ENCODE measurements around the gene MVK. TPM values are rescaled to one million over a fixed set of nuclear protein-coding genes. Genes with fewer than 3 reads are reported as not detected.

Gene MVK
- total and polyA plus RNA-seq, 2 donors, result 7.2 to 10.4 TPM

- no peak for DNase-seq (ENCODE audit: low read depth in 6 of 9, low spot score in 9 of 9)
- Histone ChIP-seq H3K36me3 (ENCODE audit: control insufficient read depth in 2 of 2, insufficient read depth in 2 of 2, low read length in 1 of 2) (peaks cover 1 to 15% of the 10 kb centered on the region in 2 donors), H3K27me3 (ENCODE audit: control insufficient read depth in 2 of 2, insufficient read depth in 1 of 2, low read length in 1 of 2) (no peaks in the 10 kb centered on the region), H3K27ac (ENCODE audit: low read depth in 1 of 2, low read length in 1 of 2) (no peak overlapping the region), H3K4me3 (ENCODE audit: low read length in 2 of 2) (no peak overlapping the region), H3K4me1 (ENCODE audit: control insufficient read depth in 2 of 2, insufficient read depth in 2 of 2, low read length in 2 of 2) (no peaks in the 10 kb centered on the region), H3K9me3 (ENCODE audit: control insufficient read depth in 2 of 2, insufficient read depth in 1 of 2, low read length in 1 of 2) (peaks cover 0 to 4% of the 10 kb centered on the region in 2 donors)
- WGBS, result 97% methylated on average over 10 of the region's 10 CpGs
Measured at GRCh38 chr12:109559601-109560000, 14.0 kb upstream of the MVK start.

GRCh38 chr12:109560867-109561710 lies 12.5 kb upstream of the MVK start:
- peaks cover 7 to 18% of the 10 kb centered on the region in 2 donors for H3K36me3 ChIP-seq (ENCODE audit: control insufficient read depth in 2 of 2, insufficient read depth in 2 of 2, low read length in 1 of 2)
- 90% methylated on average over 30 of the region's 30 CpGs for WGBS
- no peak for DNase-seq (ENCODE audit: low read depth in 6 of 9, low spot score in 9 of 9)

GRCh38 chr12:109561711-109562030 lies 11.9 kb upstream of the MVK start:
- Histone ChIP-seq H3K4me3 (ENCODE audit: low read length in 2 of 2) (no peak overlapping the region), H3K9me3 (ENCODE audit: control insufficient read depth in 2 of 2, insufficient read depth in 1 of 2, low read length in 1 of 2) (peaks cover 0 to 4% of the 10 kb centered on the region in 2 donors), H3K27ac (ENCODE audit: low read depth in 1 of 2, low read length in 1 of 2) (no peak overlapping the region), H3K27me3 (ENCODE audit: control insufficient read depth in 2 of 2, insufficient read depth in 1 of 2, low read length in 1 of 2) (no peaks in the 10 kb centered on the region), H3K4me1 (ENCODE audit: control insufficient read depth in 2 of 2, insufficient read depth in 2 of 2, low read length in 2 of 2) (no peaks in the 10 kb centered on the region), H3K36me3 (ENCODE audit: control insufficient read depth in 2 of 2, insufficient read depth in 2 of 2, low read length in 1 of 2) (peaks cover 7 to 18% of the 10 kb centered on the region in 2 donors)
- DNase-seq (ENCODE audit: low read depth in 6 of 9, low spot score in 9 of 9), result no peak
- 98% methylated on average over 10 of the region's 10 CpGs for whole genome bisulfite sequencing

More at GRCh38 chr12:109560867-109561710, 12.5 kb upstream of the MVK start:
- no peak overlapping the region for H3K27ac ChIP-seq (ENCODE audit: low read depth in 1 of 2, low read length in 1 of 2)
- H3K4me3 ChIP-seq (ENCODE audit: low read length in 2 of 2), result no peak overlapping the region
- H3K9me3 ChIP-seq (ENCODE audit: control insufficient read depth in 2 of 2, insufficient read depth in 1 of 2, low read length in 1 of 2), result peaks cover 0 to 4% of the 10 kb centered on the region in 2 donors
- no peaks in the 10 kb centered on the region for H3K4me1 ChIP-seq (ENCODE audit: control insufficient read depth in 2 of 2, insufficient read depth in 2 of 2, low read length in 2 of 2)
- H3K27me3 ChIP-seq (ENCODE audit: control insufficient read depth in 2 of 2, insufficient read depth in 1 of 2, low read length in 1 of 2), result no peaks in the 10 kb centered on the region

GRCh38 chr12:109562871-109563270 lies 10.7 kb upstream of the MVK start:
- no peak overlapping the region for H3K27ac ChIP-seq (ENCODE audit: low read depth in 1 of 2, low read length in 1 of 2)
- peaks cover 0 to 4% of the 10 kb centered on the region in 2 donors for H3K9me3 ChIP-seq (ENCODE audit: control insufficient read depth in 2 of 2, insufficient read depth in 1 of 2, low read length in 1 of 2)
- no peaks in the 10 kb centered on the region for H3K4me1 ChIP-seq (ENCODE audit: control insufficient read depth in 2 of 2, insufficient read depth in 2 of 2, low read length in 2 of 2)
- DNase-seq (ENCODE audit: low read depth in 6 of 9, low spot score in 9 of 9), result no peak
- no peaks in the 10 kb centered on the region for H3K27me3 ChIP-seq (ENCODE audit: control insufficient read depth in 2 of 2, insufficient read depth in 1 of 2, low read length in 1 of 2)
- WGBS, result 97% methylated on average over 4 of the region's 4 CpGs
- H3K4me3 ChIP-seq (ENCODE audit: low read length in 2 of 2), result no peak overlapping the region
- H3K36me3 ChIP-seq (ENCODE audit: control insufficient read depth in 2 of 2, insufficient read depth in 2 of 2, low read length in 1 of 2), result peaks cover 10 to 18% of the 10 kb centered on the region in 2 donors

GRCh38 chr12:109563291-109564284 lies 10.0 kb upstream of the MVK start:
- Histone ChIP-seq H3K27me3 (ENCODE audit: control insufficient read depth in 2 of 2, insufficient read depth in 1 of 2, low read length in 1 of 2) (no peaks in the 10 kb centered on the region), H3K4me3 (ENCODE audit: low read length in 2 of 2) (no peak overlapping the region), H3K27ac (ENCODE audit: low read depth in 1 of 2, low read length in 1 of 2) (no peak overlapping the region), H3K9me3 (ENCODE audit: control insufficient read depth in 2 of 2, insufficient read depth in 1 of 2, low read length in 1 of 2) (peaks cover 0 to 4% of the 10 kb centered on the region in 2 donors), H3K36me3 (ENCODE audit: control insufficient read depth in 2 of 2, insufficient read depth in 2 of 2, low read length in 1 of 2) (peaks cover 15 to 25% of the 10 kb centered on the region in 2 donors), H3K4me1 (ENCODE audit: control insufficient read depth in 2 of 2, insufficient read depth in 2 of 2, low read length in 2 of 2) (no peaks in the 10 kb centered on the region)
- no peak for DNase-seq (ENCODE audit: low read depth in 6 of 9, low spot score in 9 of 9)
- 95% methylated on average over 30 of the region's 30 CpGs for WGBS

- no peaks in the 10 kb centered on the region for H3K27me3 ChIP-seq (ENCODE audit: control insufficient read depth in 2 of 2, insufficient read depth in 1 of 2, low read length in 1 of 2)
- peaks cover 0 to 4% of the 10 kb centered on the region in 2 donors for H3K9me3 ChIP-seq (ENCODE audit: control insufficient read depth in 2 of 2, insufficient read depth in 1 of 2, low read length in 1 of 2)
- H3K27ac ChIP-seq (ENCODE audit: low read depth in 1 of 2, low read length in 1 of 2), result no peak overlapping the region
- H3K4me1 ChIP-seq (ENCODE audit: control insufficient read depth in 2 of 2, insufficient read depth in 2 of 2, low read length in 2 of 2), result no peaks in the 10 kb centered on the region
- H3K36me3 ChIP-seq (ENCODE audit: control insufficient read depth in 2 of 2, insufficient read depth in 2 of 2, low read length in 1 of 2), result peaks cover 22 to 26% of the 10 kb centered on the region in 2 donors
- no peak for DNase-seq (ENCODE audit: low read depth in 6 of 9, low spot score in 9 of 9)
- no peak overlapping the region for H3K4me3 ChIP-seq (ENCODE audit: low read length in 2 of 2)
- 99% methylated on average over 8 of the region's 8 CpGs for WGBS
Measured at GRCh38 chr12:109566424-109566823, 7.2 kb upstream of the MVK start.

- 97% methylated on average over 10 of the region's 10 CpGs for WGBS
- Histone ChIP-seq H3K27ac (ENCODE audit: low read depth in 1 of 2, low read length in 1 of 2) (no peak overlapping the region), H3K4me1 (ENCODE audit: control insufficient read depth in 2 of 2, insufficient read depth in 2 of 2, low read length in 2 of 2) (no peaks in the 10 kb centered on the region), H3K36me3 (ENCODE audit: control insufficient read depth in 2 of 2, insufficient read depth in 2 of 2, low read length in 1 of 2) (peaks cover 22 to 26% of the 10 kb centered on the region in 2 donors), H3K4me3 (ENCODE audit: low read length in 2 of 2) (no peak overlapping the region), H3K9me3 (ENCODE audit: control insufficient read depth in 2 of 2, insufficient read depth in 1 of 2, low read length in 1 of 2) (no peaks in the 10 kb centered on the region), H3K27me3 (ENCODE audit: control insufficient read depth in 2 of 2, insufficient read depth in 1 of 2, low read length in 1 of 2) (no peaks in the 10 kb centered on the region)
- no peak for DNase-seq (ENCODE audit: low read depth in 6 of 9, low spot score in 9 of 9)
Measured at GRCh38 chr12:109567296-109567695, 6.3 kb upstream of the MVK start.

GRCh38 chr12:109567967-109568366 lies 5.6 kb upstream of the MVK start:
- Histone ChIP-seq H3K4me1 (ENCODE audit: control insufficient read depth in 2 of 2, insufficient read depth in 2 of 2, low read length in 2 of 2) (peaks cover 0 to 2% of the 10 kb centered on the region in 2 donors), H3K9me3 (ENCODE audit: control insufficient read depth in 2 of 2, insufficient read depth in 1 of 2, low read length in 1 of 2) (no peaks in the 10 kb centered on the region), H3K36me3 (ENCODE audit: control insufficient read depth in 2 of 2, insufficient read depth in 2 of 2, low read length in 1 of 2) (peaks cover 21 to 22% of the 10 kb centered on the region in 2 donors), H3K4me3 (ENCODE audit: low read length in 2 of 2) (no peak overlapping the region), H3K27ac (ENCODE audit: low read depth in 1 of 2, low read length in 1 of 2) (no peak overlapping the region), H3K27me3 (ENCODE audit: control insufficient read depth in 2 of 2, insufficient read depth in 1 of 2, low read length in 1 of 2) (no peaks in the 10 kb centered on the region)
- no peak for DNase-seq (ENCODE audit: low read depth in 6 of 9, low spot score in 9 of 9)
- WGBS, result 98% methylated on average over 3 of the region's 3 CpGs

GRCh38 chr12:109568486-109568885 lies 5.1 kb upstream of the MVK start:
- 97% methylated on average over 7 of the region's 7 CpGs for WGBS
- no peaks in the 10 kb centered on the region for H3K9me3 ChIP-seq (ENCODE audit: control insufficient read depth in 2 of 2, insufficient read depth in 1 of 2, low read length in 1 of 2)
- H3K27me3 ChIP-seq (ENCODE audit: control insufficient read depth in 2 of 2, insufficient read depth in 1 of 2, low read length in 1 of 2), result no peaks in the 10 kb centered on the region
- H3K4me3 ChIP-seq (ENCODE audit: low read length in 2 of 2), result no peak overlapping the region
- peaks cover 0 to 3% of the 10 kb centered on the region in 2 donors for H3K4me1 ChIP-seq (ENCODE audit: control insufficient read depth in 2 of 2, insufficient read depth in 2 of 2, low read length in 2 of 2)
- peaks cover 15 to 22% of the 10 kb centered on the region in 2 donors for H3K36me3 ChIP-seq (ENCODE audit: control insufficient read depth in 2 of 2, insufficient read depth in 2 of 2, low read length in 1 of 2)
- no peak for DNase-seq (ENCODE audit: low read depth in 6 of 9, low spot score in 9 of 9)
- H3K27ac ChIP-seq (ENCODE audit: low read depth in 1 of 2, low read length in 1 of 2), result no peak overlapping the region

Measured in thymus (tissue), 11 donors.